HG02884 (cell line): ENCODE results near the gene SLC16A7.

Experiments
- ATAC-seq: cut with Tn5 transposase; IDR thresholded peaks from one replicate; pipeline ENCODE4 v1.9.1; 2021; ENCODE audit warnings: mild to moderate bottlenecking, moderate library complexity; ENCODE audit not compliant: unreplicated experiment

Gene SLC16A7

GRCh38 chr12:59828521-59828920 is 232.7 kb downstream of the SLC16A7 start:
- no peak for ATAC-seq

- ATAC-seq, result no peak
Observed at GRCh38 chr12:59833408-59833807, 237.6 kb downstream of the SLC16A7 start.

GRCh38 chr12:59834659-59835474 is 239.0 kb downstream of the SLC16A7 start:
- ATAC-seq, result no peak
